Stimulated activated CD4-positive, alpha-beta T cell treated with anti-CD3 and anti-CD28 coated beads, TNF-alpha, amount 100 ng/mL, for 48 hours (primary cell): ENCODE data around the gene ARHGEF37.

Experiments
- DNase-seq, 3 donors: peaks; one replicate each; pipeline ENCODE4 v3.0.0-alpha.2; 2020; ENCODE audit warnings: low read depth in 3 of 3

ARHGEF37 gene

GRCh38 chr5:149674686-149675085, 93.4 kb downstream of the ARHGEF37 start:
- DNase-seq = no peak

- DNase-seq = no peak
Observed at GRCh38 chr5:149675610-149676201, 94.4 kb downstream of the ARHGEF37 start.

GRCh38 chr5:149677731-149678130, 96.4 kb downstream of the ARHGEF37 start:
- no peak for DNase-seq

- DNase-seq = no peak
Observed at GRCh38 chr5:149679876-149680809, 98.8 kb downstream of the ARHGEF37 start.

- DNase-seq = no peak
Observed at GRCh38 chr5:149680810-149681221, 99.5 kb downstream of the ARHGEF37 start.

GRCh38 chr5:149681252-149681651, 100.0 kb downstream of the ARHGEF37 start:
- no peak for DNase-seq

GRCh38 chr5:149681922-149682321, 100.6 kb downstream of the ARHGEF37 start:
- no peak for DNase-seq

GRCh38 chr5:149682532-149683075, 101.3 kb downstream of the ARHGEF37 start:
- DNase-seq = no peak

GRCh38 chr5:149683964-149684363, 102.7 kb downstream of the ARHGEF37 start:
- no peak for DNase-seq

- DNase-seq = no peak
Observed at GRCh38 chr5:149684371-149684770, 103.1 kb downstream of the ARHGEF37 start.
